HCT116 (cell line): ENCODE results near the gene GRHL1. TPM values are rescaled to one million over a fixed set of nuclear protein-coding genes. Genes with fewer than 3 reads are reported as not detected.

ENCODE experiments used
- ATAC-seq: fragments of 200-7000 bp; cut with Tn5 transposase; 2 replicates; pipeline ENCODE4 v1.9.1; 2020; ENCODE audit warnings: mild to moderate bottlenecking, moderate library complexity
- BruUV-seq: library from RNA; stranded (reverse); fragments of 400-500 nt; replicated peaks from 2 replicates; lab custom pipeline; 2021; lab: Mats Ljungman, UMichigan
- CTCF ChIA-PET: fragments of 300-600 bp; sonication (Branson Sonifier 250); formaldehyde crosslinking; loops from one replicate; lab custom pipeline; 2021; ENCODE audit warnings: antibody characterized with exemption; lab: Charles Lee
- POLR2A ChIA-PET: fragments of 300-600, 350-600 bp; sonication (Branson Sonifier 250); formaldehyde crosslinking; loops from one replicate; lab custom pipeline; 2021; ENCODE audit warnings: antibody characterized with exemption; lab: Charles Lee
- RAD21 ChIA-PET, 2 experiments: fragments of 300-600 bp; sonication (Branson Sonifier 250); formaldehyde crosslinking; loops; one replicate each; lab custom pipeline; 2023; ENCODE audit warnings: low total read pairs in 2 of 2; ENCODE audit not compliant: uncharacterized antibody in 2 of 2, unreplicated experiment in 2 of 2, low non-redundant PET in 1 of 2; lab: Charles Lee
- DNase-seq: peaks from one replicate; pipeline ENCODE4 v3.0.0-alpha.2; 2010; ENCODE audit warnings: low read depth, low spot score
- H2AFZ ChIP-seq: fragments of 200-600 bp; shearing (Covaris generic), sonication (generic); 2 replicates; pipeline ENCODE4 v1.6.1; 2017; ENCODE audit warnings: low read depth, mixed run types, mixed read lengths, antibody characterized with exemption, low read length; ENCODE audit not compliant: poor library complexity, severe bottlenecking
- H3K27ac ChIP-seq: 2 replicates; pipeline ENCODE4 v1.5.1; 2012; ENCODE audit warnings: low read depth, low read length
- H3K27me3 ChIP-seq: fragments of 200-600 bp; sonication (generic); 2 replicates; pipeline ENCODE4 v1.6.1; 2016; ENCODE audit warnings: mixed run types, low read length, mixed read lengths; ENCODE audit not compliant: insufficient read depth
- H3K36me3 ChIP-seq, 2 experiments: fragments of 200-500 bp in 1 of 2; fragments of 200-600 bp in 1 of 2; sonication (Bioruptor generic) in 1 of 2; sonication (generic) in 1 of 2; 2 replicates each; pipeline versions ENCODE4 v1.5.1 to v1.6.1; 2014 to 2016; ENCODE audit warnings: low read length in 2 of 2, inconsistent platforms in 1 of 2, mixed read lengths in 1 of 2, mixed run types in 1 of 2; ENCODE audit not compliant: insufficient read depth in 2 of 2, control insufficient read depth in 1 of 2
- H3K4me1 ChIP-seq, 2 experiments: fragments of 200-600 bp in 1 of 2; sonication (generic) in 1 of 2; 2 replicates each; pipeline versions ENCODE4 v1.5.1 to v1.6.1; 2012 to 2017; ENCODE audit warnings: low read length in 2 of 2, inconsistent platforms in 1 of 2, mild to moderate bottlenecking in 1 of 2, mixed read lengths in 1 of 2, mixed run types in 1 of 2, moderate library complexity in 1 of 2; ENCODE audit not compliant: insufficient read depth in 2 of 2, control insufficient read depth in 1 of 2
- H3K4me2 ChIP-seq: fragments of 200-600 bp; sonication (generic); 2 replicates; pipeline ENCODE4 v1.6.1; 2017; ENCODE audit warnings: mixed run types, low read length, mixed read lengths
- H3K4me3 ChIP-seq, 2 experiments: fragments of 200-600 bp in 1 of 2; sonication (generic) in 1 of 2; replicated peaks in 1 of 2; 2 replicates each; pipeline ENCODE4 v1.5.1; 2011 to 2016; ENCODE audit warnings: low read length in 2 of 2, control low read depth in 1 of 2, low read depth in 1 of 2, mild to moderate bottlenecking in 1 of 2, mixed read lengths in 1 of 2, mixed run types in 1 of 2
- H3K79me2 ChIP-seq: fragments of 200-600 bp; sonication (generic); 2 replicates; pipeline ENCODE4 v1.6.1; 2017; ENCODE audit warnings: mild to moderate bottlenecking, mixed run types, low read length, moderate library complexity, mixed read lengths; ENCODE audit not compliant: insufficient read depth
- H3K9ac ChIP-seq: fragments of 200-600 bp; sonication (generic); 2 replicates; pipeline ENCODE4 v1.6.1; 2016; ENCODE audit warnings: low read length, mixed read lengths
- H3K9me2 ChIP-seq: fragments of 200-600 bp; sonication (generic), shearing (Covaris generic); 2 replicates; pipeline ENCODE4 v1.6.1; 2017; ENCODE audit warnings: mixed run types, mild to moderate bottlenecking, moderate library complexity; ENCODE audit not compliant: insufficient read depth
- H3K9me3 ChIP-seq, 2 experiments: fragments of 200-500 bp in 1 of 2; fragments of 200-600 bp in 1 of 2; sonication (Bioruptor generic) in 1 of 2; sonication (generic) in 1 of 2; 2 replicates each; pipeline ENCODE4 v1.6.1; 2014 to 2017; ENCODE audit warnings: low read length in 2 of 2, mixed read lengths in 2 of 2, inconsistent platforms in 1 of 2, low read depth in 1 of 2, mild to moderate bottlenecking in 1 of 2, mixed run types in 1 of 2, moderate library complexity in 1 of 2; ENCODE audit not compliant: control insufficient read depth in 1 of 2, insufficient read depth in 1 of 2
- H4K20me1 ChIP-seq: fragments of 200-600 bp; sonication (generic), shearing (Covaris generic); 2 replicates; pipeline ENCODE4 v1.6.1; 2017; ENCODE audit warnings: mixed run types, mild to moderate bottlenecking, moderate library complexity; ENCODE audit not compliant: insufficient read depth
- CEBPB ChIP-seq: IDR thresholded peaks from 2 replicates; pipeline ENCODE4 v1.6.1; 2012; ENCODE audit warnings: low read depth
- CTCF ChIP-seq, 3 experiments: fragments of 200-600 bp in 1 of 3; sonication (generic) in 1 of 3; IDR thresholded peaks in 2 of 3; conservative IDR thresholded peaks in 1 of 3; 2 replicates each; pipeline ENCODE4 v1.5.1; 2012 to 2017; ENCODE audit warnings: low read depth in 2 of 3, low read length in 2 of 3, antibody characterized with exemption in 1 of 3, borderline replicate concordance in 1 of 3, control low read depth in 1 of 3, mild to moderate bottlenecking in 1 of 3, mixed read lengths in 1 of 3, mixed run types in 1 of 3, moderate library complexity in 1 of 3; ENCODE audit not compliant: insufficient read depth in 1 of 3
- EGR1 ChIP-seq: IDR thresholded peaks from 2 replicates; pipeline ENCODE4 v1.6.1; 2012; ENCODE audit warnings: low read depth
- EZH2 ChIP-seq: fragments of 200-600 bp; sonication (generic); IDR thresholded peaks from 2 replicates; pipeline ENCODE4 v1.6.1; 2017; ENCODE audit warnings: antibody characterized with exemption, mixed run types
- EZH2phosphoT487 ChIP-seq: fragments of 200-600 bp; IDR thresholded peaks from 2 replicates; pipeline ENCODE4 v1.6.1; 2018; ENCODE audit warnings: antibody characterized with exemption, borderline replicate concordance
- JUND ChIP-seq: IDR thresholded peaks from 2 replicates; pipeline ENCODE4 v1.6.1; 2012
- MAX ChIP-seq: IDR thresholded peaks from 2 replicates; pipeline ENCODE4 v1.6.1; 2012
- POLR2A ChIP-seq: IDR thresholded peaks from 2 replicates; pipeline ENCODE4 v1.7.0; 2011; ENCODE audit warnings: borderline replicate concordance; ENCODE audit not compliant: insufficient read depth, insufficient read length; ENCODE audit errors: extremely low read depth
- POLR2AphosphoS5 ChIP-seq: IDR thresholded peaks from 2 replicates; pipeline ENCODE4 v1.6.1; 2011; ENCODE audit warnings: mild to moderate bottlenecking, low read depth, low read length, moderate library complexity
- SIN3A ChIP-seq: IDR thresholded peaks from 2 replicates; pipeline ENCODE4 v1.6.1; 2012; ENCODE audit warnings: low read depth
- SP1 ChIP-seq: IDR thresholded peaks from 2 replicates; pipeline ENCODE4 v1.6.1; 2012; ENCODE audit warnings: low read depth
- intact Hi-C: fragments of 100-400 bp; cut with micrococcal nuclease; formaldehyde crosslinking; loops from 2 replicates; pipeline ENCODE4 v1.10.0; 2022
- total RNA-seq: library from RNA; stranded (reverse); gene quantifications from one replicate; pipeline ENCODE4 v1.2.1, GENCODE V29; 2021; ENCODE audit not compliant: unreplicated experiment
- TF ChIP-seq, protein P1 (sequence below): IDR thresholded peaks from 2 replicates; pipeline ENCODE4 v1.6.1; 2011; ENCODE audit warnings: mild to moderate bottlenecking, low read length, moderate library complexity; ENCODE audit not compliant: insufficient replicate concordance; ENCODE audit errors: extremely low read depth

Gene GRHL1
- total RNA-seq, 1 experiment from 2014 or later: 8.5 TPM

- RAD21 ChIA-PET: no interaction called here
- Histone ChIP-seq H3K79me2 (no peaks in the 10 kb centered on the region), H3K4me3 (no peak overlapping the region), H3K27ac (no peak overlapping the region), H3K9me2 (no peaks in the 10 kb centered on the region), H4K20me1 (no peaks in the 10 kb centered on the region), H2AFZ (no peak overlapping the region), H3K4me1 (peaks cover 3 to 15% of the 10 kb centered on the region in 2 experiments; a peak in 1 of 4 replicates), H3K9ac (no peak overlapping the region), H3K36me3 (peaks cover 0 to 4% of the 10 kb centered on the region in 2 experiments; a peak in 2 of 4 replicates), H3K4me2 (no peak overlapping the region), H3K9me3 (peaks cover 4 to 8% of the 10 kb centered on the region in 2 experiments; a peak in 1 of 4 replicates), H3K27me3 (no peaks in the 10 kb centered on the region)
- ATAC-seq (no peak), DNase-seq (no peak)
- TF ChIP-seq EGR1: no peak
- TF ChIP-seq POLR2AphosphoS5: no peak
- TF ChIP-seq MAX: no peak
- no peak for TF ChIP-seq CTCF (IDR thresholded peaks at IDR 0.05 in 2 of 3, conservative IDR thresholded peaks at IDR 0.05 in 1 of 3; ENCODE audit: borderline replicate concordance in 1 of 3, insufficient read depth in 1 of 3, low read depth in 2 of 3, low read length in 2 of 3)
- no peak for TF ChIP-seq EZH2
- no peak for TF ChIP-seq JUND
- no peak for TF ChIP-seq EZH2phosphoT487
- TF ChIP-seq SIN3A: no peak
- TF ChIP-seq CEBPB: no peak
- TF ChIP-seq, protein P1, sequence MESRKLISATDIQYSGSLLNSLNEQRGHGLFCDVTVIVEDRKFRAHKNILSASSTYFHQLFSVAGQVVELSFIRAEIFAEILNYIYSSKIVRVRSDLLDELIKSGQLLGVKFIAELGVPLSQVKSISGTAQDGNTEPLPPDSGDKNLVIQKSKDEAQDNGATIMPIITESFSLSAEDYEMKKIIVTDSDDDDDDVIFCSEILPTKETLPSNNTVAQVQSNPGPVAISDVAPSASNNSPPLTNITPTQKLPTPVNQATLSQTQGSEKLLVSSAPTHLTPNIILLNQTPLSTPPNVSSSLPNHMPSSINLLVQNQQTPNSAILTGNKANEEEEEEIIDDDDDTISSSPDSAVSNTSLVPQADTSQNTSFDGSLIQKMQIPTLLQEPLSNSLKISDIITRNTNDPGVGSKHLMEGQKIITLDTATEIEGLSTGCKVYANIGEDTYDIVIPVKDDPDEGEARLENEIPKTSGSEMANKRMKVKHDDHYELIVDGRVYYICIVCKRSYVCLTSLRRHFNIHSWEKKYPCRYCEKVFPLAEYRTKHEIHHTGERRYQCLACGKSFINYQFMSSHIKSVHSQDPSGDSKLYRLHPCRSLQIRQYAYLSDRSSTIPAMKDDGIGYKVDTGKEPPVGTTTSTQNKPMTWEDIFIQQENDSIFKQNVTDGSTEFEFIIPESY: no peak
- TF ChIP-seq SP1: no peak
- TF ChIP-seq POLR2A: no peak
- BruUV-seq: no TSS peak
- POLR2A ChIA-PET: no interaction called here
- intact Hi-C loops: loop anchor here (10.0 kb wide), 1 partner anchor 492 kb away; the partner anchor contains the start of gene ADAM17
- CTCF ChIA-PET: interaction anchor here (0.6 to 6.0 kb wide), 7 partner anchors 11 to 277 kb away, joined by 3 to 36 read pairs (median 6); no protein-coding TSS in a partner anchor
These were observed 95.4 kb downstream of the GRHL1 start for GRCh38 chr2:10046931-10047330.
